NCI-H146 treated with DMSO at 0.1 percent for 48 hours (cell line): ENCODE results near the gene ALX4.

Experiments used
- DNase-seq: peaks from one replicate; lab custom pipeline; 2025; ENCODE audit not compliant: unreplicated experiment; lab: John Stamatoyannopoulos, UW

ALX4 gene

GRCh38 chr11:44309478-44310205 lies at the start of gene ALX4:
ALX4 (minus strand) TSS chr11:44310139; CDS start chr11:44310062, 77 bp downstream.
- no peak for DNase-seq

- no peak for DNase-seq
Measured at GRCh38 chr11:44359162-44359561, 49.2 kb upstream of the ALX4 start.

GRCh38 chr11:44358713-44359112 lies 48.8 kb upstream of the ALX4 start:
- DNase-seq, result no peak

- DNase-seq, result no peak
Measured at GRCh38 chr11:44357711-44358110, 47.8 kb upstream of the ALX4 start.

- no peak for DNase-seq
Measured at GRCh38 chr11:44356351-44356750, 46.4 kb upstream of the ALX4 start.

- DNase-seq, result no peak
Measured at GRCh38 chr11:44351898-44352498, 42.1 kb upstream of the ALX4 start.

- no peak for DNase-seq
Measured at GRCh38 chr11:44351006-44351660, 41.2 kb upstream of the ALX4 start.

- DNase-seq, result no peak
Measured at GRCh38 chr11:44349328-44349727, 39.4 kb upstream of the ALX4 start.

GRCh38 chr11:44348721-44349120 lies 38.8 kb upstream of the ALX4 start:
- no peak for DNase-seq

GRCh38 chr11:44348114-44348513 lies 38.2 kb upstream of the ALX4 start:
- DNase-seq, result no peak

- no peak for DNase-seq
Measured at GRCh38 chr11:44347538-44347937, 37.6 kb upstream of the ALX4 start.

- no peak for DNase-seq
Measured at GRCh38 chr11:44346983-44347382, 37.0 kb upstream of the ALX4 start.

GRCh38 chr11:44345781-44346180 lies 35.8 kb upstream of the ALX4 start:
- DNase-seq, result no peak

- no peak for DNase-seq
Measured at GRCh38 chr11:44344921-44345320, 35.0 kb upstream of the ALX4 start.

- DNase-seq, result no peak
Measured at GRCh38 chr11:44344423-44344820, 34.5 kb upstream of the ALX4 start.

GRCh38 chr11:44343778-44344422 lies 34.0 kb upstream of the ALX4 start:
- DNase-seq, result no peak

- no peak for DNase-seq
Measured at GRCh38 chr11:44342616-44343015, 32.7 kb upstream of the ALX4 start.

GRCh38 chr11:44340656-44341055 lies 30.7 kb upstream of the ALX4 start:
- DNase-seq, result no peak

GRCh38 chr11:44339530-44339883 lies 29.6 kb upstream of the ALX4 start:
- no peak for DNase-seq

- DNase-seq, result no peak
Measured at GRCh38 chr11:44338698-44339529, 29.0 kb upstream of the ALX4 start.

- no peak for DNase-seq
Measured at GRCh38 chr11:44338026-44338425, 28.1 kb upstream of the ALX4 start.
